ENCODE data around the gene TBCEL.

GRCh38 chr11:121119440-121119839, 95.5 kb downstream of the TBCEL start:
- TF ChIP-seq POLR2AphosphoS5 (IDR thresholded peaks at IDR 0.05; ENCODE audit: low read depth, low read length) (no peak), POLR2A (IDR thresholded peaks at IDR 0.05; ENCODE audit: low read depth, low read length) (no peak), TAF1 (IDR thresholded peaks at IDR 0.05; ENCODE audit: low read depth, low read length) (no peak), POU2F2 (IDR thresholded peaks at IDR 0.05; ENCODE audit: low read depth, low read length) (no peak), PAX5 (IDR thresholded peaks at IDR 0.05; ENCODE audit: insufficient read depth, low read length, severe bottlenecking) (no peak)
